Activated CD8-positive, alpha-beta memory T cell treated with anti-CD3 and anti-CD28 coated beads, Interleukin-2, amount 50 U/mL, for 24 hours (primary cell): ENCODE results near the gene MMP11.

Experiments
- DNase-seq: peaks from one replicate; pipeline ENCODE4 v3.0.0-alpha.2; 2020; ENCODE audit errors: extremely low read depth

MMP11 gene

GRCh38 chr22:23801886-23802377, 29.3 kb downstream of the MMP11 start:
- no peak for DNase-seq

GRCh38 chr22:23803001-23803819, 30.6 kb downstream of the MMP11 start:
- no peak for DNase-seq

- DNase-seq = no peak
Measured at GRCh38 chr22:23804781-23805291, 32.2 kb downstream of the MMP11 start.

- DNase-seq = no peak
Measured at GRCh38 chr22:23806837-23807236, 34.2 kb downstream of the MMP11 start.

GRCh38 chr22:23812378-23812777, 39.7 kb downstream of the MMP11 start:
- DNase-seq = no peak

GRCh38 chr22:23815541-23816155, 43.0 kb downstream of the MMP11 start:
- no peak for DNase-seq

GRCh38 chr22:23816156-23816976, 43.7 kb downstream of the MMP11 start:
- DNase-seq = no peak

GRCh38 chr22:23817146-23817545, 44.5 kb downstream of the MMP11 start:
- DNase-seq = no peak

GRCh38 chr22:23818541-23818940, 45.9 kb downstream of the MMP11 start:
- no peak for DNase-seq

- DNase-seq = no peak
Measured at GRCh38 chr22:23820748-23821211, 48.1 kb downstream of the MMP11 start.

- no peak for DNase-seq
Measured at GRCh38 chr22:23822101-23822671, 49.5 kb downstream of the MMP11 start.

GRCh38 chr22:23823331-23823791, 50.7 kb downstream of the MMP11 start:
- DNase-seq = no peak

- DNase-seq = no peak
Measured at GRCh38 chr22:23824476-23825245, 52.0 kb downstream of the MMP11 start.

- no peak for DNase-seq
Measured at GRCh38 chr22:23825246-23825905, 52.7 kb downstream of the MMP11 start.

- DNase-seq = no peak
Measured at GRCh38 chr22:23826510-23827350, 54.1 kb downstream of the MMP11 start.

GRCh38 chr22:23827351-23827995, 54.8 kb downstream of the MMP11 start:
- DNase-seq = no peak

GRCh38 chr22:23828800-23829680, 56.4 kb downstream of the MMP11 start:
- no peak for DNase-seq
